OCI-LY1 (cell line): ENCODE results near the gene PCDHB9.
"Not testable (repeated sequence)": the region's sequence is repeated elsewhere in the genome, so short reads cannot be mapped to it uniquely, and the experiment has no call there.

ENCODE experiments used
- H2AFZ ChIP-seq: fragments of 200-600 bp; sonication (generic), shearing (Covaris generic); 2 replicates; pipeline ENCODE4 v1.6.0; 2014; ENCODE audit warnings: antibody characterized with exemption, mild to moderate bottlenecking, low read length
- H3F3A ChIP-seq: fragments of 200-600 bp; sonication (generic), shearing (Covaris generic); 2 replicates; pipeline ENCODE4 v1.6.0; 2014; ENCODE audit warnings: mild to moderate bottlenecking, antibody characterized with exemption, low read length, moderate library complexity; ENCODE audit not compliant: insufficient read depth
- H3K27ac ChIP-seq: fragments of 200-600 bp; sonication (generic); 2 replicates; pipeline ENCODE4 v1.5.1; 2014; ENCODE audit warnings: low read length, mixed run types, mild to moderate bottlenecking, low read depth; ENCODE audit not compliant: poor library complexity, severe bottlenecking
- H3K27me3 ChIP-seq: fragments of 200-600 bp; sonication (generic); 2 replicates; pipeline ENCODE4 v1.6.0; 2014; ENCODE audit warnings: antibody characterized with exemption, mild to moderate bottlenecking, low read length, moderate library complexity; ENCODE audit not compliant: insufficient read depth
- H3K36me3 ChIP-seq: fragments of 200-600 bp; sonication (generic); 2 replicates; pipeline ENCODE4 v1.6.1; 2014; ENCODE audit warnings: mild to moderate bottlenecking, antibody characterized with exemption, low read length, moderate library complexity, mixed read lengths; ENCODE audit not compliant: insufficient read depth
- H3K4me1 ChIP-seq: fragments of 200-600 bp; sonication (generic); 2 replicates; pipeline ENCODE4 v1.5.1; 2014; ENCODE audit warnings: mild to moderate bottlenecking, low read length, moderate library complexity; ENCODE audit not compliant: insufficient read depth, severe bottlenecking
- H3K4me2 ChIP-seq: fragments of 200-600 bp; sonication (generic), shearing (Covaris generic); 2 replicates; pipeline ENCODE4 v1.6.1; 2014; ENCODE audit warnings: low read length
- H3K4me3 ChIP-seq: fragments of 200-600 bp; sonication (generic); 2 replicates; pipeline ENCODE4 v1.5.1; 2014; ENCODE audit warnings: low read length, low read depth, mild to moderate bottlenecking, mixed read lengths; ENCODE audit not compliant: poor library complexity, severe bottlenecking
- H3K79me2 ChIP-seq: fragments of 200-600 bp; shearing (Covaris generic); 2 replicates; pipeline ENCODE4 v1.6.1; 2016; ENCODE audit warnings: mixed run types, low read length, mixed read lengths; ENCODE audit not compliant: insufficient read depth
- H3K9ac ChIP-seq: fragments of 200-600 bp; sonication (generic), shearing (Covaris generic); 2 replicates; pipeline ENCODE4 v1.6.1; 2014; ENCODE audit warnings: mild to moderate bottlenecking, low read length, mixed read lengths
- H3K9me2 ChIP-seq: fragments of 200-600 bp; sonication (generic), shearing (Covaris generic); 2 replicates; pipeline ENCODE4 v1.6.1; 2014; ENCODE audit warnings: low read depth, mild to moderate bottlenecking, low read length, mixed read lengths
- H3K9me3 ChIP-seq: fragments of 200-600 bp; shearing (Covaris generic); 2 replicates; pipeline ENCODE4 v1.6.1; 2014; ENCODE audit warnings: low read length, mixed read lengths
- H4K20me1 ChIP-seq: fragments of 200-600 bp; sonication (generic), shearing (Covaris generic); 2 replicates; pipeline ENCODE4 v1.6.0; 2016; ENCODE audit warnings: mild to moderate bottlenecking, low read length; ENCODE audit not compliant: insufficient read depth
- EZH2 ChIP-seq: fragments of 200-600 bp; sonication (generic), shearing (Covaris generic); IDR thresholded peaks from 2 replicates; pipeline ENCODE4 v1.8.0; 2017; ENCODE audit warnings: borderline replicate concordance, mixed run types, mild to moderate bottlenecking, antibody characterized with exemption, low read length, moderate library complexity, mixed read lengths
- TF ChIP-seq, protein P1 (sequence below): fragments of 200-600 bp; sonication (generic), shearing (Covaris generic); IDR thresholded peaks from 2 replicates; pipeline ENCODE4 v1.5.1; 2017; ENCODE audit warnings: mild to moderate bottlenecking, antibody characterized with exemption, low read length, moderate library complexity, mixed read lengths

PCDHB9 gene

DNA sequence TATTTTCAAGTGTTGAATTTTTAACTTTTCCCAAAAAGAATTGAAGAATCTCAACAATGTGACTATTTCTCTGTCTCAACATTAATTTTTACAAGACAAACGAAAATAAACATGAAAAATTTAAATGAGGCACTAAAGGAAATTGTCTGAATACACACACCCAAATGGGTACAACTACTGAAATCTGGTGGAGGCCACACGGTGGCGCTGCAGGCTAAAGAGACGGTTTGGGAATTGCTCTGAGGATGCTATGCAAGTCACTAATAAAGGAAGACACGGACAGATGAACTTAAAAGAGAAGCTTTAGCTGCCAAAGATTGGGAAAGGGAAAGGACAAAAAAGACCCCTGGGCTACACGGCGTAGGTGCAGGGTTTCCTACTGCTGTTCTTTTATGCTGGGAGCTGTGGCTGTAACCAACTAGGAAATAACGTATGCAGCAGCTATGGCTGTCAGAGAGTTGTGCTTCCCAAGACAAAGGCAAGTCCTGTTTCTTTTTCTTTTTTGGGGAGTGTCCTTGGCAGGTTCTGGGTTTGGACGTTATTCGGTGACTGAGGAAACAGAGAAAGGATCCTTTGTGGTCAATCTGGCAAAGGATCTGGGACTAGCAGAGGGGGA, 5.3 kb downstream of the PCDHB9 start, which contains the start of gene PCDHB10:
Gene PCDHB10, plus strand, starts transcription at position 244 of the 616 bp plus-strand sequence. Its CDS starts 200 bp downstream, at position 444.
- Histone ChIP-seq H3F3A (no peaks in the 10 kb centered on the region), H3K79me2 (no peaks in the 10 kb centered on the region), H3K9ac (no peak within 1 kb of the TSS), H3K4me1 (no peaks in the 10 kb centered on the region), H3K27ac (no peak within 1 kb of the TSS), H3K27me3 (no peaks in the 10 kb centered on the region), H3K9me3 (peaks cover 3% of the 10 kb centered on the region; the same call in 1 of the 2 replicates), H3K9me2 (no peaks in the 10 kb centered on the region), H2AFZ (no peak within 1 kb of the TSS), H4K20me1 (no peaks in the 10 kb centered on the region), H3K36me3 (no peaks in the 10 kb centered on the region), H3K4me2 (no peak within 1 kb of the TSS), H3K4me3 (no peak within 1 kb of the TSS)
- TF ChIP-seq EZH2: no peak
- TF ChIP-seq, protein P1, sequence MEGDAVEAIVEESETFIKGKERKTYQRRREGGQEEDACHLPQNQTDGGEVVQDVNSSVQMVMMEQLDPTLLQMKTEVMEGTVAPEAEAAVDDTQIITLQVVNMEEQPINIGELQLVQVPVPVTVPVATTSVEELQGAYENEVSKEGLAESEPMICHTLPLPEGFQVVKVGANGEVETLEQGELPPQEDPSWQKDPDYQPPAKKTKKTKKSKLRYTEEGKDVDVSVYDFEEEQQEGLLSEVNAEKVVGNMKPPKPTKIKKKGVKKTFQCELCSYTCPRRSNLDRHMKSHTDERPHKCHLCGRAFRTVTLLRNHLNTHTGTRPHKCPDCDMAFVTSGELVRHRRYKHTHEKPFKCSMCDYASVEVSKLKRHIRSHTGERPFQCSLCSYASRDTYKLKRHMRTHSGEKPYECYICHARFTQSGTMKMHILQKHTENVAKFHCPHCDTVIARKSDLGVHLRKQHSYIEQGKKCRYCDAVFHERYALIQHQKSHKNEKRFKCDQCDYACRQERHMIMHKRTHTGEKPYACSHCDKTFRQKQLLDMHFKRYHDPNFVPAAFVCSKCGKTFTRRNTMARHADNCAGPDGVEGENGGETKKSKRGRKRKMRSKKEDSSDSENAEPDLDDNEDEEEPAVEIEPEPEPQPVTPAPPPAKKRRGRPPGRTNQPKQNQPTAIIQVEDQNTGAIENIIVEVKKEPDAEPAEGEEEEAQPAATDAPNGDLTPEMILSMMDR: peak; percentile 85

DNA sequence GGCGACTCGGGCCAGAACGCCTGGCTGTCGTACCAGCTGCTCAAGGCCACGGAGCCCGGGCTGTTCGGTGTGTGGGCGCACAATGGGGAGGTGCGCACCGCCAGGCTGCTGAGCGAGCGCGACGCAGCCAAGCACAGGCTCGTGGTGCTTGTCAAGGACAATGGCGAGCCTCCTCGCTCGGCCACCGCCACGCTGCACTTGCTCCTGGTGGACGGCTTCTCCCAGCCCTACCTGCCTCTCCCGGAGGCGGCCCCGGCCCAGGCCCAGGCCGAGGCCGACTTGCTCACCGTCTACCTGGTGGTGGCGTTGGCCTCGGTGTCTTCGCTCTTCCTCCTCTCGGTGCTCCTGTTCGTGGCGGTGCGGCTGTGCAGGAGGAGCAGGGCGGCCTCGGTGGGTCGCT, 7.4 kb downstream of the PCDHB9 start:
- not testable (repeated sequence) for H3K4me2 ChIP-seq, H3K4me1 ChIP-seq, H3K27me3 ChIP-seq, H3F3A ChIP-seq, H3K9me2 ChIP-seq, H3K27ac ChIP-seq, H3K4me3 ChIP-seq, H2AFZ ChIP-seq, H3K36me3 ChIP-seq, H3K79me2 ChIP-seq, H3K9ac ChIP-seq, H3K9me3 ChIP-seq, H4K20me1 ChIP-seq

DNA sequence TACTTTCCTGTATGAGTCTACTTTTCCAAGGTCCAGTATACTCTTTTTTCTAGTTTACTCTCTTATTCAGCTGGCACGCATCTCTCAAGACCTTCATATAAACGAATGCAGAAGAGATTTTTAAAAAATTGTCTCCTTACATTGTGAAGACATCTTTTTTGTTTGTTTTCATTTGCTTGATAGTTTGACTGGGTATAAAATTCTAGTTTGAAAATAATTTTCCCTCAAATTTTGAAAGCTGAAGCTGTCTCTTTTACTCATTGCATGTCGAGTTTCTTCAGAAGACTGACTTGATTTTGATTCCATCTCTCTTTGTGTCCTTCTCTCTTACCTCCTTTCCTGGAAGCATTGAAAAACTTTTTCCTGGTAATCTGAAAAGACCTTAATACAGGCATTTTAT, 9.4 kb downstream of the PCDHB9 start:
- Histone ChIP-seq H3K27ac (no peak overlapping the region), H3K9me3 (peaks cover 3% of the 10 kb centered on the region), H4K20me1 (no peaks in the 10 kb centered on the region), H3K27me3 (no peaks in the 10 kb centered on the region), H3K9me2 (no peaks in the 10 kb centered on the region), H3K4me2 (no peak overlapping the region), H3K4me1 (no peaks in the 10 kb centered on the region), H3F3A (no peaks in the 10 kb centered on the region), H2AFZ (no peak overlapping the region), H3K79me2 (no peaks in the 10 kb centered on the region), H3K9ac (no peak overlapping the region), H3K36me3 (no peaks in the 10 kb centered on the region), H3K4me3 (no peak overlapping the region)
- TF ChIP-seq, protein P1: no peak
- no peak for TF ChIP-seq EZH2
